ENCODE data around the gene PEAR1.

- TF ChIP-seq POLR2AphosphoS5 (IDR thresholded peaks at IDR 0.05; ENCODE audit: low read depth) (no peak), GABPA (IDR thresholded peaks at IDR 0.05; ENCODE audit: low read depth) (no peak), CTCF (IDR thresholded peaks at IDR 0.05; ENCODE audit: insufficient read depth, low read length) (no peak)
Measured at GRCh38 chr1:156923670-156924477, 30.4 kb downstream of the PEAR1 start.
